ENCODE measurements around the gene SORCS1.

The SORCS1 gene

DNA sequence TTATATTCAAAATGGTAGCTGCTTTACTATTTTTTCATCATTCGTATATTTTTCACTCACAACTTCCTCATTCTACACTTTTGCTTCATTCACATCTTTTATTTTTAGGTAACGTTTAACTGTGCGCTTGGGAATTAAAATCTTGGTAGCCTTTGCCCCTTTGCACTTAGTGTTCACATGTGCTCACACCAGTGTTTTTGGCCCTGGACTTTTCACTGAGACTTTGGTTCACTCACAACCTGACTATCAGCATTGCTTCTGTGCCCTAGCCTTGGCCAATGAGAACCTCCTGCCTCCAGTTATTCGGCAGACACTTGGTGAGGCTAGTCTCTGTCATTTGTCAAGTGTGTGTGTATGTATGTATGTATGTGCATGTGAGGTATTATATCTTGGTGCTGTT, 596.9 kb downstream of the SORCS1 start:
- DNase-seq, result no peak

DNA sequence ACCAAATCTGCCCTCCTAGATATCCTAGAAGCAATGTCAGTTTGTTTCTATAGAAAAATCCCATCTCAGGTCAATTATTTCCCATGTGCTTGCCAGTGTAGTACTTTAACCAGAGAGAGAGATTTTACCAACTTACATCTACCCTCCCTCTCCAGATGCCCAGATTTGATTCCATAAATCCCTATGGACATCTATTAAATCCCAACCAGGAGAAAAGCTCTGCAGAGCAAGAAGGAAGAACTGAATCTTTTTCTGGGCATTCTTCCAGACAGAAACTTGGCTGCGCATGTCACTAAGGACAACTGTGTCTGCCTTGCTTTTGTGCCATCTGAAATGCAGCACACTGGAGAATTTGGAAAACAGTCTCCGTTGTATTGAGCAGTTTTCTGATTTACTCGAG, 597.6 kb downstream of the SORCS1 start:
- DNase-seq, result no peak

DNA sequence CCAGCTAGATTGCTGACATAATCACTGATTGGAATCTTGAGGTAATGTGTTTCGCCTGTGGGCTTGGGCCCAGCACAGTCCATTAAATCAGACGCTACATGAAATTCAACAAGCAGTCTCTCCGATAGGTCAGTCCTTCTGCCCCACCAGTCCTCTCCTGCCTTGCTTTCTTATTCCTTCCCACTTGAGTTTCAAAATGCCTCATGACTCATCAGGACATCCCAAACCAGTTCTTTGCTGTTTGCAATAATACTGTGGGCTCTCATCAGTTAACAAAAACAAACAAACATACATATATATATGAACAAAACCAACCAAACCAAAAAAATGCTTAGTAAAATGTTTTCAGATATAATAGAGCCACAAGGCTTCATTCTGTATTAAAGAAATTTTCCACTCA, 599.0 kb downstream of the SORCS1 start:
- no peak for DNase-seq

DNA sequence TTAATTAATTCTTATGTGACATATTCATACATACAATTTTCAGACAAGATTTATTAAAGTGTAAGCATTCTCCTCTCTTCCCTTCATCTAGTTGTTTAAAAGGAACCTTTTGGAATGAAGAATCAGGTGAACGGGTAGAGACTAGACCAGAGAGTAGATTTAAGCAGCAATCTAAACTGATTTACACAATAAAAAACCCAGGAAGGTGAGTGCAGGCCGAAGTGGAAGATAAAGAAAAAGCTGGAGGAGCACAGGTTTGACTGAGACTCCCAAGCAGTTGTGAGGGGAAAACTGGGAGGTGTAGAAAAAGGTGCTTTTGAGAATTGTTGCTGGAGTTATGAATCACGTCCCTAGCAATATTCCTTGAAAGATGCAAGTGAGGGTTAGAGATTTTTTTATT, 601.1 kb downstream of the SORCS1 start:
- DNase-seq, result no peak

DNA sequence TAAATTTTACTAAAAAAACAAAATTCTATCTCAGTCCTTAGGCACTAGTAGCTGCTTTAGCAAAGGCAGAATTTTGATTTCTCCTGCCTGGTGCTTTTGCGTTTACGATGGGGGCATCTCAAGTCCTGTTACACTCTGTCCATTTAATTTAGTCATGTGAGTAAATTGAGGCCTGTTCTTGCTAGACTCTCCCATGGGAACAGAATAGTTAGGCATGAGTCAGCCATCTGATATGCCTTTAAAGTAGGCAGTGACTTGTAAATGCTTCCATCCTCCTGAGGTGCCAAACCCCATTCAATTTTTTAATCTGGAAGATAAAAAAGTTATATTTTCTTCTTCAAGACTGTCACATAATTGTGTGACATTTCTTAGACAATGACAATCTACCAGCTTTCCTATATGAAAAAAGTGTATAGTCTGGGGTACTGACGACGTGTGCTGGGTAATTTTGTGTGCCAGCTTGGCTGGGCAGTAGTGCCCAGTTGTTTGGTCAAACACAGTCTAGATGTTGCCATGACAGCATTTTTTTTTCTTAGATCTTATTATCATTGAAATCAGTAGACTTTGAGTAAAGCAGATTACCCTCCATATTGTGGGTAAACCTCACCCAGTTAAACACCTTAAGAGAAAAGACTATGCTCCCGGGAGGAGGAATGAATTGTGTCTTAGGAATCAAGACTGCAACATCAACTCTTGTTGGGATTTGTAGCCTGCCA, 603.4 kb downstream of the SORCS1 start:
- DNase-seq, result no peak

DNA sequence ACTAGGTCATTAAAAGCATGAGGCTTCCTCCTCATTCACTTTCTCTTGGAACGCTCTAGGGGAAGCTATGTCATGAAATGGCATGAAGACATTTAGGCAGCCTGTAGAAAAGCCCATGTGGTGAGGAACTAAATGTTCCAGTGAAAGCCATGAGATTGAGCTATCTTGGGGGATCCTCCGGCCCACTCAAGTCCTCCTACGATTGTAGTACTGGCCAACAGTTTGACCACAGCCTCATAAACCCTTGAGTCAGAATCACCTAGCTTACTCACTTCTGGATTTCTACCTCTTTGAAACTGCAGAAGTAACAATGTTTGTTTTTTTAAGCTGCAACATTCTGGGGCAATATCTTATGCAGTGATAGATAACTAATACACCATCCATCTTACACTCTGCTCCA, 605.1 kb downstream of the SORCS1 start:
- no peak for DNase-seq

DNA sequence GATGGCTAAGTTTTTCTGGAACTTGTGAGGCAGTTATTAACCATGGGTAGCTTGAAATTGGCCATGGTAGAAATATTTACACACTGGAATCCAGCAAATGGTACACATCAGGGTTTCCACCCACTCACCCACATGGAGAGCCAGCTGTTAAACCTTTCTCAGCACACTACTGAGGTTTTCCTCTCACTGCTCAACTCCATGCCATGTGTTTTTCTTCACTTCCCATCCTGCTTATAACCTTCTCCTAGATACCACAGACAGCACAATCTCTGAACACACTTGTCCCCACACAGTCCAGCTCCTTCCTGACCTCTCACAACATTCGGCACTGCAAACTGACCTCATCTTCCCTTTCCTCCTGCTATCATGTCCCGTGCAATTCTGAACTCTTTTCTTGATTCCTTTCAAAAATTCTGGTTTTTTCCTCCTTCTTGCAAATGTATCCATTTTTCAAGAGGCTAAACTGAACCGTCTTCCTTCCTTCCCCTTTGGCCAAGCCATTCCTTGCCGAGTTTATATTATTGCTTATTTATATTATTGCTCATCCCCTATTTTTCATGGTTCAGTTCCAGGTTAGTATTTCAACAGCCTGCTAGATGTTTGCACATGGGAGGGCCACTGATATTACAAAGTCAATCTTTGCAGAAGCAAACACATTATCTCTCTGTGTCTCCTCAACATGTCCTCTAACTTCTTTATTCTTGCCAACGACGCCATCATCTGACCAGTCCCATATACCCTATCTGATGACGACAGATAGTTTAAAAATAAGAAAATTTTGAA, 606.4 kb downstream of the SORCS1 start:
- DNase-seq, result no peak

DNA sequence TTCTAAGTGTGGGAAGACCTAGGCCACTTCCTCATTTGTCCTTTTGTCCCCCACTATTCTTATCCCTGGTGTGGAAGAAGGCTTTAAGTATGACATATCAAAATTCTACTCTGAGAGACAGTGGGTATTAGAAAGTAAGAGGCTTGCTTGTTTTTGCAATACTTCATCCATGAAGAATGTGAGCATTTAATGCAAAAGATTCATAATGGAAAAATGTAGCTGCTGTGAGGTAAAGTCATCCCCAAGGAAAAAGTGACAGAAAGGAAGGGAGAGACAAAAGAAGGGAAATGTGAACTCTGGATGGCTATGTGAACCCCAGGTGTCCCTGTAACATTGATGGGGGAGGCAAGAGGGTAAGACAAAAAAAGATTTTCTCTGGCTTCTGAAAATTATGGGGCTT, 607.5 kb downstream of the SORCS1 start:
- DNase-seq, result no peak

DNA sequence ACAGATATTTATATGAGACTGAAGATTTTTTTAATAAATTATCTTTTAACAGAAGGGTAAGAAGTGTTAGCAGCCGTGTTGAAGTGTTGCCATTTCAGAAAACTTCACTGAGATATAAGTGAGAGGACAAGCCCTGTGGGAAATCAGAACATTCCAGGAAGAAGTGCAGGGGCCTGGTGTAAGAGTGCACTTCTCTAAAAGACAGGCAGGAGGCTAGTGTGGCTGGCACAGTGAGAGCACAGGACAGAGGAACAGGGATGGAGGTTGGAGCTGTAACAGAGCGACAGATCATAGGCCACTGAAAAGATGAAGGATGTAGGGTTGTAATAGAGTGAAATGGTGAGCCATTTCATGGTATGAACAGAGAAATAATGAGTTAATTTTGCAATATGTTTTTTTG, 608.9 kb downstream of the SORCS1 start:
- DNase-seq, result no peak

DNA sequence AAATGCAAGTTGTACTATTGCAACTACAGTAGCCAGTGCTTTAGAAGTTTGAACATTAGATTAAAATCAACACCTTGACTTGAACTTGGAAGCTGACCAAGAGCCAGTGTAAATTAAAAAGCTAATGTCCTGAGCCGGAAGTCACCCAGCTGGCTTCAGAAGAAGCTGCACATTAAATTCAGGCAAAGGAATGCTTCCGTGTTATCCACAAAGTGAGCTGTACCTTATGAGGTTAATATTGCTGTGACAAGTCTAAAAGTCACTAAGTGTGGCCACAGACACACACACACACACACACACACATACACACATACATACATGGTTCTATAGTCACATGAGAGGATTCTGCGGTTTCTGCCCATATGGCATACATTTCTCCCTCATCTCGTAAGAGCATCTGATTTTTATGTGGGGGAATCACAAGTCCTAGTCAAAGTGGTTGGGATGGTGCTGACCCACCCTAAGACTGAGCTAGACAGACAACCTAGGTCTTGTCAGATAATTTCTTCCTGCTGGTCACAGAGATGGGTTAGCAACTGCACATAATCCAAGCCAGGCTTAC, 612.9 kb downstream of the SORCS1 start:
- DNase-seq, result no peak

DNA sequence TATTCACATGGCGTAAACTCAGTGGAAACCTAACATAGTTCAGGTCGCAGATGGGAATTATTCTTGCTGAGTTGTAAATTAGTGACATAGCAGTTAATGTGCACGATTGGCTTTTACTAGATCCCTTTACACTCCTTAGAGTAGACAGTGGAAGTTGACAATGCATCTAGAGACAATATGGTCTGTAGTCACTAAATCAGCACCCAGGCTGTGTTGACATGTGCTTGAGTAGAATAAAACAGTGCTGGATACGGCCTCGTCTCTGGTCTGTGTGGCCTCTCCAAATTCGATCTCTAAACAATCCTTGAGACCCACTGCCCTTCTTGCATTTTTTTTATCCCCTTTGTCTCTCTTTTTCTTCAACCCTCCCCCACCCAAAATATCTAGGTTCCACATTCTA, 615.7 kb downstream of the SORCS1 start:
- DNase-seq, result no peak

DNA sequence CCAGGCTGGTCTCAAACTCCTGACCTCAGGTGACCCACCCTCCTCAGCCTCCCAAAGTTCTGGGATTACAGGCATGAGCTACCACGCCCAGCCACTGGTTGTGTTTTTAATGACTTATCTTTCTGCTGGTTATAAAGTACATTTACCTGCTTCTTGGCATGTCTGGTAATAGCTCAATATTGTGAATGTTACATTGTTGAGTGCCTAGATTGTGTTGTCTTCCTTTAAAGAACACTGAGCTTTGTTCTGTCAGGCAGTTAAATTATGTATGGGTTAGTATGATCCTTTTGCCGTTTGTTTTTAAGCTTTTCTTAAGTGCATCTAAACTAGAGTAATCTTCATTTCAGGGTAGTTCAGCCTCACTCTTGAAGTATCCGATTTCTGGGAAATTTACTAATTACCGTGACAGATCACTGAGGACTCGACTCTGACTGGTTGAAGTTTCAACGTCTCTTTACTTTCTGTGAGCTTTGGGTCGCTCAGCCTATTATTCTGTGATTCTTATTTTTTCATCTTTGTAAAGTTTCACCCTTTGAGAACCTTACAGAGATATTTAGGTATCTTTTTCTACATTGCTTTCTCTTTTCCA, 617.4 kb downstream of the SORCS1 start:
- no peak for DNase-seq

DNA sequence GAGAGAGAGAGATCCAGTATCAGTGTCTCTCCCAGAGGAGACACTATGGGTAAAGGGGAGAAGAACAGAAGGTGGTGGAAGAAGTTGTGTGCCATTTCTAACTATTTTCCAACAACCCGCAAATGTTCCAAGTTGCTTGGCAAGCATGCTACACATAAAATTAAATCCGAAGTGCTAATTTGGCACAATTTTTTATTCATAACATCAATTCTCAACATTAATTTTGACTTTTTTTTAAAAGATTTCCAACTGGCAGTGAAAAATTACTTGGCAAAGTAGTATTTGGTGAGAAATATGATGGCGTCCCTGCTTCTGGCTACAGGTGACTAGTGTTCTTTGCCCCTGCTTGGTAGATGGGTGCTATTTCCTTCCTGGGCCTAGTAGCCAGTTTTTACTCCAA, 622.0 kb downstream of the SORCS1 start:
- no peak for DNase-seq

DNA sequence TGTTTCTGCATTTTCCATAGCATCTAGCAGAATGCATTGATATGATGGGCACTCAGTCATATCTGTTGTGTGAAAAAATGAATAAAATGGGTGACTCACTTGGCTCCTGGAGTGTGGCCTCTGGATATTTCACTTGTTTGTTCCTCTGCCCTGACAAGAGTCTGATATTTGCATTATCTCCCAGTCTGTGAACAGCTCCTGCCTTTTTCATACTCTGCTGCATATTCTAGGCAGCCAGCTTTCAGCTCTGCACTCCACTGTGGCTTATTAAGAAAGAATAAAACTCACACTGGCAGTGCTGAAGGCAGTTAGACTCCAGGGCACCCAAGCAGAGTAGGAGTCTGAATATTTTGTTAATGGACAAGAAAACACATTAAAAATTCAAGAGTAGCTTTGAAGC, 623.9 kb downstream of the SORCS1 start:
- no peak for DNase-seq

DNA sequence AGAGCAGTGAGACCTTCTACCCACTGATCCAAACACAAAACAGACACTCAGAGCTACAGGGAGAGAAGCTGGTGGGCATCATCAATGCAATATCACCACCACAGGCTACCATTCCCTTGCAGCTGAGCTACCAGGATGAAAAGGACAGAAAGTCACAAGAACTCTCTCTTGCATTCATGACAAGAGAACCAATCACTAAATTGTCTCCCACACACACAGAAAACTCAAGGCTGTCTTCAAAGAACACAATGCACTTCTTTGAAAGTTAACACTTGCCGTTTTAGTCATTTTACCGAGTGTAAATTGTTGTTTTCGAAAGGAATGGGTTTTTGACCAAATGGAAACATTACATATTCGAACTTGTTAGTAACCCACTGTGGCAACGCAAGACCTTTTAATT, 626.6 kb downstream of the SORCS1 start:
- DNase-seq, result no peak

DNA sequence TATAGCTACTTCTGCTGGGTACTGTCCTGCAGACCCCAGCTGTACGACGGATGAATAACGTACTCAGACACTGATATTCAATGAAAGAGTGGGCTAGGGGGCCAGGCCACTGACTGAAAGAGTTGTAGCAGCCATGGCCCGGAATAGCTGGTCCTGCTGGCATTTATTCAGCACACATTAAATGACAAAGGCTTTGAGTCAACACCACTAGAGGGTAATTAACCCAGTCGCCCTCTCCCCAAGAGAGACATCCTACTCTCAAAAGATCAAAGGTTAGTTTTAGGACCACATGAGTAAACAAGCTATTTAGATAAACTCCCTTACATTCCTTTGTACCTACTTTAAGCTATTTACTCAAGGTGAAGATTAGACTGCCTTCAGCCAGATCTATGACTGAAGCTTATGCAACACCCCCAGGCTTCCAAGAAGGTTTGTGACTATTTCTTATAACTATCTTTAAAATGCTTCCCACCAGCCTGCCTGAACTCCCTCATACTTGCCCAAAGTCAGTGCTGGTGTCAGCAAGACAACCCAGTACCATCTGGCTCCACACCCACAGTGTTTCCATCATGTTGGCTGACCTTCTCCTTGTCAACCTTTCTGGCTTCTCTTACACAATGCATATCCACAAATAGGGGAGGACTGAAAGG, 629.1 kb downstream of the SORCS1 start:
- DNase-seq, result no peak

DNA sequence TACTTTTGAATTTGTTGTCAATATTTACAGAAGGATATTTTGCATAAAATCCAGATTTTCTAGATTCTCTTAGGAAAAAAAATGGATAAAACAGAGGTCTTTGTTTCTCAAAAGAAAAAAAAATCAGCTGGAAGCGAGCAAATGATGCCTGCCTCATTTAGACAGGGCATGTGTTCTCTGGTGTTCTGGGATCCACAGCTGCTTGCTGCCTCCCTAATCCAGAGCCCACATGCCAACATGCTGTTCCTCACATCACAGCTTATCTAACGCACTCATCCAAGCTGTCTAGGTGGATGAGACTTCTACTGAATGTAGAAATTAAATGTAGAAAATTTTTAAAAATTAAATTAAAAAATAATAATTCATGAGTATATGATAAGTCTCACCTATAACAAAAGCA, 630.1 kb downstream of the SORCS1 start:
- DNase-seq, result no peak

DNA sequence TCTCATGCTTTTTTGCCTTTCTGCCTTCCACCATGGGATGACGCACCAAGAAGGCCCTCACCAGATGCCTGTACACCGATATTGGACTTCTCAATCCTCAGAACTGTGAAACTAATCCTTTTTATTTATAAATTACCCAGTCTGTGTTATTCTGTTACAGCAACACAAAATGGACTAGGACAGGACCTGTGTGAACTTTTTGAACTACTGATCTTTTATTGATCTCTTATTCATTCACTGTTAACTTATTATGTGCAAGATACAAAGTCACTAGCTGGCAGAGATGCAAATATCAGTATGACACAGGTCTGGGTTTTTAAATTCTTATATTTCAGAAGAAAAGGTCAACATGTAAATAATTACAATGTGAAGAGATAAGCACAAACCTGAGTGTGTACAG, 635.8 kb downstream of the SORCS1 start:
- DNase-seq, result no peak

DNA sequence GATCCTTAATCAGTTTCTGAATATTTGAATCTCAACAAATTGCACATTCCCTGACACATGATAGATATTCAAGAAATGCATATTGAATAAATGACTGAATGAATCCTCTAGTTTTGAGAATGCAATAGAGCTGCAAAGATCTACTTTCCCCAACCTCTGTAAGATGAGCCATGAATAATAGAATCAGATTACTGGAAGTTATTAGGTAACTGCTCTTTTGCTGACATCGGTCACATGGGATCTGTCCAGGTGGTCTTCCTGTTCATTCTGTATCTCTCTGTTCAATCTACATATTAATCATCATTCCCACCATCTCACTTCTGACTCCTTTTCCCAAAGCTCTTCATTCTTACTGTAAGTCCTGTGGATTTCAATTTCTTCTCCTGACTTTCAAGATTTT, 638.7 kb downstream of the SORCS1 start:
- no peak for DNase-seq

Measured in NCI-H2081 treated with DMSO at 0.1 percent for 48 hours (cell line).